Loucy (cell line): Measurements from ENCODE around the gene CSNK2A2.

Experiments
- EZH2phosphoT487 ChIP-seq: fragments of 200-600 bp; IDR thresholded peaks from 2 replicates; pipeline ENCODE4 v1.6.1; 2018; ENCODE audit warnings: antibody characterized with exemption, mild to moderate bottlenecking, moderate library complexity, borderline replicate concordance
- TF ChIP-seq, protein P1 (sequence below): fragments of 200-600 bp; sonication (generic); conservative IDR thresholded peaks from 2 replicates; pipeline ENCODE4 v1.5.1; 2014; ENCODE audit warnings: mild to moderate bottlenecking, antibody characterized with exemption, low read length

DNA sequence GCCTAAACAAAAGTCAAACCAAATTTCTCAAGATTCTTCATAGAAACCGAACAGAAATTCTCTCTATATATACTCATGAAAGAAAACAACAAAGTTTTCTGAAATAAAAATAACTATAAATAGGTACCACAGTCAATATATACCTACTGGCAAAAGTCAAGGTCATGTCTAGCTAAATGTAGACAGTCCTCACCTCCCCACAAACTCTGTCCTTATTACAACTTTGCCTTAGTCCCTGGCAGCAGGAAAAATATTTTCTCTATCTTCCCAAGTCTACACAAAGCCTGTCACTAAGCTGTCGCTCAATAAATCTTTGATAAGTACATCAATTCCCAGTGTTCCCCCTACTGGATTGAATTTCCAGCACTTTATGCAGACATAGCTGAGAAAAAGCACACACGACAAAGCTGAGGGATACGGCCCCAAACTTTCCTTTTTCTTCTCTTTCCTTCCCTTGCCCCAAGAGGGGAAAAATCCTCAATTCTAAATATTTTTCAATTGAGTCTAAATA lies 71.4 kb downstream of the CSNK2A2 start:
- TF ChIP-seq, protein P1, sequence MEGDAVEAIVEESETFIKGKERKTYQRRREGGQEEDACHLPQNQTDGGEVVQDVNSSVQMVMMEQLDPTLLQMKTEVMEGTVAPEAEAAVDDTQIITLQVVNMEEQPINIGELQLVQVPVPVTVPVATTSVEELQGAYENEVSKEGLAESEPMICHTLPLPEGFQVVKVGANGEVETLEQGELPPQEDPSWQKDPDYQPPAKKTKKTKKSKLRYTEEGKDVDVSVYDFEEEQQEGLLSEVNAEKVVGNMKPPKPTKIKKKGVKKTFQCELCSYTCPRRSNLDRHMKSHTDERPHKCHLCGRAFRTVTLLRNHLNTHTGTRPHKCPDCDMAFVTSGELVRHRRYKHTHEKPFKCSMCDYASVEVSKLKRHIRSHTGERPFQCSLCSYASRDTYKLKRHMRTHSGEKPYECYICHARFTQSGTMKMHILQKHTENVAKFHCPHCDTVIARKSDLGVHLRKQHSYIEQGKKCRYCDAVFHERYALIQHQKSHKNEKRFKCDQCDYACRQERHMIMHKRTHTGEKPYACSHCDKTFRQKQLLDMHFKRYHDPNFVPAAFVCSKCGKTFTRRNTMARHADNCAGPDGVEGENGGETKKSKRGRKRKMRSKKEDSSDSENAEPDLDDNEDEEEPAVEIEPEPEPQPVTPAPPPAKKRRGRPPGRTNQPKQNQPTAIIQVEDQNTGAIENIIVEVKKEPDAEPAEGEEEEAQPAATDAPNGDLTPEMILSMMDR: no peak
- no peak for TF ChIP-seq EZH2phosphoT487
